CD4-positive, alpha-beta T cell treated with Interleukin-10 for 1 hour (primary cell): Measurements from ENCODE around the gene BCORL1.

ENCODE experiments used
- DNase-seq: peaks from one replicate; pipeline ENCODE4 v3.0.0-alpha.2; 2020

Gene BCORL1

GRCh38 chrX:129963729-129964128 lies 18.7 kb upstream of the BCORL1 start:
- no peak for DNase-seq

- no peak for DNase-seq
Observed at GRCh38 chrX:129965166-129965565, 17.3 kb upstream of the BCORL1 start.

GRCh38 chrX:129968968-129969367 lies 13.5 kb upstream of the BCORL1 start:
- no peak for DNase-seq

- no peak for DNase-seq
Observed at GRCh38 chrX:129976441-129976840, 6.0 kb upstream of the BCORL1 start.

GRCh38 chrX:129979207-129979920 lies 3.1 kb upstream of the BCORL1 start:
- DNase-seq = no peak

DNA sequence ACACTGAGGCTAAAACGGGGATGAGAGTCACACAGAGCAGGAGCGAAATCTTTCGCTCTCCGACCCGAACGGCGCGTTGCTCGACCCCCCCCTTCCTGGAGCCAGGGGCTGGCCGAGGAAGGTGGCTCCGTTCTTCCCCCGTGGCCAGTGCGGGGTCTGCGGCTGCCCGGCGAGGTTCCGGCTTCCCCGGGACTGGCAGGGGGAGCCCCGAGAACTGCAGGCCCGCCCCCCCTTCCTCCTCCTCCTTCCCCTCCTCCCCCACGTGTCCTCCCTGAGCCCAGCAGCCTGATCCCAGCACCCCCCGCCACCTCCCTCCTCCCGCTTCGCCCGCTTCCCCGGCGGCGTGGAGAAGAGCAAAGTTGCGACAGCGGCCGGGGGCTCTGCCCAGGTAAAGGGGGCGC lies 2.4 kb upstream of the BCORL1 start:
- DNase-seq = peak; percentile 45

- DNase-seq = peak; percentile 19
Observed at GRCh38 chrX:129980540-129981199, 1.8 kb upstream of the BCORL1 start.

GRCh38 chrX:129981200-129981553 lies 1.3 kb upstream of the BCORL1 start:
- no peak for DNase-seq

GRCh38 chrX:129981752-129982299 lies 609 bp upstream of the BCORL1 start:
- DNase-seq = peak; percentile 9

GRCh38 chrX:129983575-129984110 lies 1.2 kb downstream of the BCORL1 start:
- DNase-seq = no peak

DNA sequence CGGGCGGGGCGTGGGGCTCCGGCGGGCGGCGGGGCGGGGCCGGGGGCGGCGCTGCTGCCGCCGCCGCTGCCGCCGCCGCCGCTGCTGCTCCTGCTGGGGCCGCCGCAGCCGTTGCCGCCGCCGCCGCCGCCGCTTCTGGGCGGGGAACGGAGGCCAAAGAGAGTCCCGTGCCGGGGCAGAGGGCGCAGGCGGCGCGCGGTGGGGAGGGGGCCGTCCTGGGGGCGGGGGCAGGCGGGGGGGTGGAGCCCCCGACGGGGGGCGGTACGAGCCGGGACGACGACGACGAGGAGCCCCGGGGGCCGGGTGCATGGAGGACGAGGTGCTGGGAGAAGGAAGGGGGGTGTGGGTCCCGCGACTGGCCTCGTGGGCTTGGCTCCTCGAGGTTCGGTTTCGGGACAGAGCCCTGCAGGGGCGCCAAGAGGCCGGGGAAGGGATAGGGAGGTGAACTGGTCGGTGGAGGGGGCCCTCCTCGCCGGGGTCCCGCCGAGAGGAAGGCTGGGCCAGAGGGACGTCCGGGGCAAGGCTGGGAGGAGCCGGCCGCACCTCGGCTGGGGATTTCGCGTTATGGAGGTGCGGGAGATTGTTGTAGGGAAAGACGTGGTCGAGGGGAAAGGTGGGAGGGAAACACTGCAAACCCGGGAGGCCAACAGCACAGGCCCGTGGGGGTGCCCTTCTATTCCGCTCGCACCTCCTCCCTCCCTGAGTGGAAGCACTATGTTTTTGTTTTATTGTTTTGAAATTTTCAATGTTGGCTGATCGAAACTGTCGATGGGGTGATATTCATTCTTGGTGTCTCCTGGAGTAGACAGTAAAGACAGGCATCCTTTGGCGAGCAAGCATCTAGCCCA lies 1.9 kb downstream of the BCORL1 start:
- DNase-seq = peak; percentile 62

DNA sequence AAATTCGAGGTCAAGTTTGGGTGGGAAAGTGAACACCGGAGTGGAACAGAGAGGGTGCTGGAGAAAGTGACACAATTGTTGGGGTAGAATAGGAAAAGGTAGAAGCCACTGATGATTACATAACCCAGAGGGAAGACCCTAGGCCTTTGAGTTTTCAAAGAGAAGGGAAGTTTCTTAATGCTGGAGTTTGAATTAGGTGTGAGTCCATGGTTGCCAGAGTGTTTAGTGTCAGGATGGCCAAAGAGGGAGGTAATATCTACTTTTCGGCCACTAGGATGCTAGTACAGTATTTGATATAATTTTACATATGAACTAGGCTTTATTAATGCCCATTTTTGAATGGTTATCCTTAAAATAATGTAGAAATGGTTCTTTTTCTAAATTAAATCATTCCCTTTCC lies 5.4 kb downstream of the BCORL1 start:
- DNase-seq = no peak

DNA sequence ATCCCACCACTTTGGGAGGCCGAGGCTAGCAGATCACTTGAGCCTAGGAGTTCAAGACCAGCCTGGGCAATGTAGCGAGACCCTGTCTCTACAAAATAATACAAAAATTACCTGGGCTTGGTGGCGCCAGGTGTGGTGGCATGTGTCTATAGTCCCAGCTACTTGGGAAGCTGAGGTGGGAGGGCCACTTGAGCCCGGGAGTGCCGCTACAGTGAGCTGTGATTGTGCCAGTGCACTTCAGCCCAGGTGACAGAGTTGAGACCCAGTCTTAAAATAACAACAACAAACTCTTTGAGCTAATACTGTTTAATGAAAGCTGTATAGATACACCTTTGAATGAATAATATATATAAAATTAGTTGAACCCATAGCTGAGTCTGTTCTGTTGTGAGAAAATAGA lies 9.7 kb downstream of the BCORL1 start:
- no peak for DNase-seq

DNA sequence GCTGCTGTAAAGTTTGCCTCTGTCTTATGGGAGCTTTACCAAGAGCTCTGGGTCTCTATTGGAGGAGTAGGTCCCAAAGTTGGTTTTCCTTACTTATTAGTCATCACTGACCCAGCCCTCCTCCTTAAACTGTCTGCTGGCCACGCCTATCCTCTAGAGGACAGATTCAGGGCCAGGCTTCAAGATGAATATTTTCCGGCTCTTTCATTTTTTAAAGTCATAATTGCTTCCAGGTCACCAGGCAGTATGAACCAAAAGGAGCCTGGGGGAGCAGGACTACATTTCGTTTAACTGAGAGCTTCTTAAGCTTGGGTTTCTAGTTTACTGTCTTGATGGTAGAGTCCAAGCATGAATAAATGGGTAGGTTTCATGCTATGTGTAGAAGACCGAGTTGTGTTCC lies 13.7 kb downstream of the BCORL1 start:
- no peak for DNase-seq

DNA sequence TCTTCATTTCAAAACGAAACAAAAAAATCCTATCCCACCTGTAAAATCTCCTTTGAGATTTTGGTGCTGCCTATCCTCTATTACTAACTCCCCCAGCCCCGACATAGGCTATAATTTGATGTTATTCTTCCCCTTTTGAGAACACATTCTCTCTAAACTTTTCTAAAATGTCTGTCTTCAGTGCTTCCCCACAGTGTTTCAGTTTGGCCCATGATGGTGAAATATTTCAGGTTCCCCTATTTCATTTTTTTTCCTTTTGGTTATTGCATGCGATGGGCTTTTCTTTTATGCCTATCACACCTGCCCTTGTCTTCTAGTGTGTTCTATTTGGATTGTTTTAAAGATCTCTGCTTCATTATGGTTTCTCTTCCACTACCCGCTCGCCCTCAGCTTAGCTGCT lies 14.7 kb downstream of the BCORL1 start:
- no peak for DNase-seq

- no peak for DNase-seq
Observed at GRCh38 chrX:129998021-129998420, 15.6 kb downstream of the BCORL1 start.

DNA sequence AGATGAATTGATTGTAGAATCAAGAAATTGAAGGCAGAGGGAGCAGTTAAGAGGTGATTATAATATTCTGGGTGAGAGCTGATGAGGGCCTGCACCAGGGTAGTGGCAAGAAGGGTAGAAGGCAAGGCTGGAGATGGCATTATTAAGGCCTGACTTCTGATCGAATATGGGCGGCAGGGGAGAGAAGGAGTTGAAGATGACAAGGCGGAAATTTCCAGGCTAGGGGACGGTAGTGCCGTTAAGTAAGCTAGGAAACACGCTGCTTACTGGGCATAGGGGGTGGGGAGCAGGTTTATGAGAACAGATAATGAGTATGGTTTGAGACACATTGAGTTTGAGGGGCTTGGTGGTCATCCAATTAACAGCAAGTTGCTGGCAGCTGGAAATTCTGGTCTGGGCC lies 19.5 kb downstream of the BCORL1 start:
- DNase-seq = no peak

DNA sequence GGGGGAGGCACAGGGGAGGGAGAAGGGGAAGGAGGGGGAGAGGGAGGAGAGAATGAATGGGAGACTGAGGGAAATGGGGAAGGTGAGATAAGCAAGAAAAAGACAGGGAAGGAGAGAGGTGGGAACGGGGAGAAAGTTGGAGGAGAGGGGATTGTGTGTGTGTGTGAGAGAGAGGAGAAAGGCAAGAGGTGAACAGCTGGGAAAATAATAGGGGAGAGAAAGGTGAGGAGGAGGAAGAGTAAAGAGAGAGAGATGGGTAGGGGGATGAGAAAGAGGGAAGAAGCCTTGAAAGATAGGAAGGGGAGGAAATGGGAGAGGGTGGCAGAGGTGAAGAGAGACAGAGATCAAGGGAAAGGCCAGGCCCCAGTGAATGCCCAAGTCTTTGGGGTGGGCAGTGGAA lies 20.1 kb downstream of the BCORL1 start:
- DNase-seq = no peak

- no peak for DNase-seq
Observed at GRCh38 chrX:130005089-130005807, 22.8 kb downstream of the BCORL1 start.

DNA sequence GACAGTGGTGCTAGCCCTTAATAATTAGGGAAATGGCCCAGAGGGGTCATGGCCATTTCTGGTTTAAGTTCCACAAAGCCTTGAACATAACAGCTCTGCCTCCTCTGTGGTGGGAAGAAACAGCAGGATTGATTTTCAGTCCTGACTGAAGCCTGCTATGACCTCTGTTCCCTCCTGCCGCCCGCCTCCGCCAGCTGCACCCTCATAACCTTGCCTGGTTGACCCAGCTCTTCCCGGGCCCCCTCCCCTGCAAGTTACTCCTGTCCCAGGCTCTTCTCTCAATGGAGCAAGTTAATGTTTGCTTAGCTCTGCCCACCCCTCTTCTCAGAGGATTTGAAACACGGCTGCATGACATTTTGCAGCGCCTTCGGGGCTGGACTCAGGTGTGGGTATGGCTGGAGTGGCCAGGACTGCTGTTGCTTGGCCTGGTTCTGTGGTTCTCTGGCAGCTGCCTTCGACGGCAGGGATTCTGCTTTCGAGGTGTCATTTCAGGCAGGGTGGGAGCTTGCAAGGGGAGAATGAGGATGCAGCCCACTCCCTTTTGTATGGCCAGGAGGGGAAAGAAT lies 27.3 kb downstream of the BCORL1 start:
- no peak for DNase-seq

- no peak for DNase-seq
Observed at GRCh38 chrX:130012683-130013082, 30.2 kb downstream of the BCORL1 start.

DNA sequence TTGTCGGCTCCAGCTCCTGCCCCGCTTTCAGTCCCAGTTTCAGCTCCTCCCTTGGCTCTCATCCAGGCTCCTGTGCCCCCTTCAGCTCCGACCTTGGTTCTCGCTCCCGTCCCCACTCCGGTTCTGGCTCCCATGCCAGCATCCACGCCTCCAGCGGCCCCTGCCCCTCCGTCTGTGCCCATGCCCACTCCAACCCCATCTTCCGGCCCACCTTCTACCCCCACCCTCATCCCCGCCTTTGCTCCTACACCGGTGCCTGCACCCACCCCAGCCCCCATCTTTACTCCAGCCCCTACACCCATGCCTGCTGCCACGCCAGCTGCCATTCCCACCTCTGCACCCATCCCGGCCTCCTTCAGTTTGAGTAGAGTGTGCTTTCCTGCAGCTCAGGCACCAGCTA lies 31.2 kb downstream of the BCORL1 start:
- no peak for DNase-seq
